ENCODE results near the gene CORO1A. TPM values are rescaled to one million over a fixed set of nuclear protein-coding genes. Genes with fewer than 3 reads are reported as not detected.

The CORO1A gene
- total RNA-seq, 1 experiment from 2014 or later, result 10.3 TPM

- ATAC-seq (no peak), DNase-seq (no peak)
- ChIA-PET CTCF (no interaction called here), POLR2A (ENCODE audit: unreplicated experiment) (no interaction called here)
- TF ChIP-seq EZH2 (IDR thresholded peaks at IDR 0.05; ENCODE audit: low read length, unreplicated experiment) (no peak), EZH2phosphoT487 (IDR thresholded peaks at IDR 0.05; ENCODE audit: borderline replicate concordance, low read length) (no peak)
- H3K79me2 ChIP-seq (ENCODE audit: low read length), result no peaks in the 10 kb centered on the region
- no peak overlapping the region for H3K27ac ChIP-seq (ENCODE audit: low read length)
- H3K9me2 ChIP-seq (replicated peaks; ENCODE audit: low read length), result no peaks in the 10 kb centered on the region
- H3F3A ChIP-seq (ENCODE audit: low read length, unreplicated experiment), result no peaks in the 10 kb centered on the region
- BruUV-seq (replicated peaks), result no TSS peak
- H3K4me3 ChIP-seq (ENCODE audit: low read length), result no peak overlapping the region
- no peaks in the 10 kb centered on the region for H3K36me3 ChIP-seq (ENCODE audit: low read depth, low read length)
- no peak overlapping the region for H3K9ac ChIP-seq (ENCODE audit: low read length)
- H3K9me3 ChIP-seq (ENCODE audit: low read length), result no peaks in the 10 kb centered on the region
- intact Hi-C loops (cut with micrococcal nuclease), result no loop called here
- no peaks in the 10 kb centered on the region for H3K27me3 ChIP-seq (ENCODE audit: low read length)
- no peaks in the 10 kb centered on the region for H4K20me1 ChIP-seq (ENCODE audit: low read length)
- H3K4me2 ChIP-seq (ENCODE audit: low read length), result no peak overlapping the region
- no peaks in the 10 kb centered on the region for H3K4me1 ChIP-seq (ENCODE audit: insufficient read depth, low read length)
- no peak overlapping the region for H2AFZ ChIP-seq (ENCODE audit: low read length)
Observed at GRCh38 chr16:30137897-30138296, 45.5 kb upstream of the CORO1A start.

DNA sequence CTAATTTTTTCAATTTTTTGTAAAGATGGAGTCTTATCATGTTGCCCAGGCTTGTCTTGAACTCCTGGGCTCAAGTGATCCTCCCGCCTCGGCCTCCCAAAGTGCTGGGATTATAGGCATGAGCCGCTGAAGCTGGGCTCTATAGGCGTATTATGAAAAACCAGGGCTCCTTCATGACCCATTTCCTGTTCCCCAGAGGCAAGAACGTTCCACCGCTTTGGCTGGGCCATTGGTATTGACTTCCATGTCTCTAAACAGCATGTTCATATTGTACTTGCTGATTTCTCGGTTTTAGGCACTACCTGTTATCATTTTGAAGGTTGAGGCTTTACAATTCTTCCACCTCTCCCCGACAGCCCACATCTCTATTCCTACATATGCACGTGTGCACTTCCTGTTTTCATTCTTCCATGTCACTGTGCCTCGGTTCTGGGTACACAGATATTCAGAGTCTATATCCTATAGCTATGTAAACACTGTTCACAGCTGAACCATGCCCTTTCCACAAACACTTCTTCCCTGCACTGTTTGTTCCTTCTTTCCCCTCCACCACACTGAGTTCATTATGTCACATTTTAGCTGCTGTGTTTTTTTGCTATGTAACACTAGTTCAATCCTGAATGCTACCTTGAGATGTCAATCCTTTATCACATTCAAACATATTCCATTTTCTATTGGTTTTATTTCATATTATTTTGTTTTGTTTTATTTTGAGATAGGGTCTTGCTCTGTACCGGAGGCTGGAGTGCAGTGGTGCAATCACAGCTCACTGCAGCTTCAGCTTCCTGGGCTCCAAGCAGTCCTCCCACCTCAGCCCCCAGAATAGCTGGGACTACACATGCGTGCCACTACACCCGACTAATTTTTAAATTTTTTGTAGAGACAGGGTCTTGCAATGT lies 43.6 kb upstream of the CORO1A start:
- intact Hi-C loops (cut with micrococcal nuclease), result no loop called here
- BruUV-seq (replicated peaks), result no TSS peak
- ChIA-PET CTCF (no interaction called here), POLR2A (ENCODE audit: unreplicated experiment) (no interaction called here)
- Histone ChIP-seq H2AFZ (ENCODE audit: low read length) (no peak overlapping the region), H4K20me1 (ENCODE audit: low read length) (no peaks in the 10 kb centered on the region), H3K9ac (ENCODE audit: low read length) (no peak overlapping the region), H3K9me2 (replicated peaks; ENCODE audit: low read length) (no peaks in the 10 kb centered on the region), H3K27me3 (ENCODE audit: low read length) (no peaks in the 10 kb centered on the region), H3K4me1 (ENCODE audit: insufficient read depth, low read length) (no peaks in the 10 kb centered on the region), H3K36me3 (ENCODE audit: low read depth, low read length) (no peaks in the 10 kb centered on the region), H3K9me3 (ENCODE audit: low read length) (no peaks in the 10 kb centered on the region), H3K4me2 (ENCODE audit: low read length) (no peak overlapping the region), H3K27ac (ENCODE audit: low read length) (no peak overlapping the region), H3K4me3 (ENCODE audit: low read length) (no peak overlapping the region), H3F3A (ENCODE audit: low read length, unreplicated experiment) (no peaks in the 10 kb centered on the region), H3K79me2 (ENCODE audit: low read length) (no peaks in the 10 kb centered on the region)
- ATAC-seq, result no peak
- DNase-seq, result no peak
- TF ChIP-seq EZH2 (IDR thresholded peaks at IDR 0.05; ENCODE audit: low read length, unreplicated experiment), result no peak
- no peak for TF ChIP-seq EZH2phosphoT487 (IDR thresholded peaks at IDR 0.05; ENCODE audit: borderline replicate concordance, low read length)
- TF ChIP-seq, protein P1, sequence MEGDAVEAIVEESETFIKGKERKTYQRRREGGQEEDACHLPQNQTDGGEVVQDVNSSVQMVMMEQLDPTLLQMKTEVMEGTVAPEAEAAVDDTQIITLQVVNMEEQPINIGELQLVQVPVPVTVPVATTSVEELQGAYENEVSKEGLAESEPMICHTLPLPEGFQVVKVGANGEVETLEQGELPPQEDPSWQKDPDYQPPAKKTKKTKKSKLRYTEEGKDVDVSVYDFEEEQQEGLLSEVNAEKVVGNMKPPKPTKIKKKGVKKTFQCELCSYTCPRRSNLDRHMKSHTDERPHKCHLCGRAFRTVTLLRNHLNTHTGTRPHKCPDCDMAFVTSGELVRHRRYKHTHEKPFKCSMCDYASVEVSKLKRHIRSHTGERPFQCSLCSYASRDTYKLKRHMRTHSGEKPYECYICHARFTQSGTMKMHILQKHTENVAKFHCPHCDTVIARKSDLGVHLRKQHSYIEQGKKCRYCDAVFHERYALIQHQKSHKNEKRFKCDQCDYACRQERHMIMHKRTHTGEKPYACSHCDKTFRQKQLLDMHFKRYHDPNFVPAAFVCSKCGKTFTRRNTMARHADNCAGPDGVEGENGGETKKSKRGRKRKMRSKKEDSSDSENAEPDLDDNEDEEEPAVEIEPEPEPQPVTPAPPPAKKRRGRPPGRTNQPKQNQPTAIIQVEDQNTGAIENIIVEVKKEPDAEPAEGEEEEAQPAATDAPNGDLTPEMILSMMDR (conservative IDR thresholded peaks at IDR 0.05; ENCODE audit: low read depth, low read length), result no peak

DNA sequence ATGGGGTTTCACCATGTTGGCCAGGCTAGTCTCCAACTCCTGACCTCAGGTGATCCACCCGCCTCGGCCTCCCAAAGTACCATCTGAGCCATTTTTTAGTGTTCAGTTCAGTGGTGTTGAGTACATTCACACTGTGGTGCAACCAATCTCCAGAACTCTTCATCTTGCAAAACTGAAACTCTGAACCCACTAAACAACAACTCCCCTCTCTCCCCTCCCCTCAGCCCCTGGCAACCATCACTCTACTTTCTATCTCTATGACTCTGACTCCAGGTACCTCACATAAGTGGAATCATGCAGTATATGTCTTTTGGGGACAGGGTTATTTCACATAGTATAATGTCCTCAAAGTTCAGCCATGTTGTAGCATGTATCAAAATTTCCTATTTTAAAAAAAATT lies 41.7 kb upstream of the CORO1A start:
- H3K9ac ChIP-seq (ENCODE audit: low read length), result no peak overlapping the region
- H3K36me3 ChIP-seq (ENCODE audit: low read depth, low read length), result no peaks in the 10 kb centered on the region
- H3K27ac ChIP-seq (ENCODE audit: low read length), result no peak overlapping the region
- ATAC-seq, result no peak
- no TSS peak for BruUV-seq (replicated peaks)
- H3K4me2 ChIP-seq (ENCODE audit: low read length), result no peak overlapping the region
- TF ChIP-seq EZH2 (IDR thresholded peaks at IDR 0.05; ENCODE audit: low read length, unreplicated experiment), result no peak
- H4K20me1 ChIP-seq (ENCODE audit: low read length), result no peaks in the 10 kb centered on the region
- no peak for DNase-seq
- H3K9me3 ChIP-seq (ENCODE audit: low read length), result no peaks in the 10 kb centered on the region
- POLR2A ChIA-PET (ENCODE audit: unreplicated experiment), result no interaction called here
- H3K4me1 ChIP-seq (ENCODE audit: insufficient read depth, low read length), result no peaks in the 10 kb centered on the region
- H3K4me3 ChIP-seq (ENCODE audit: low read length), result no peak overlapping the region
- intact Hi-C loops (cut with micrococcal nuclease), result no loop called here
- H3F3A ChIP-seq (ENCODE audit: low read length, unreplicated experiment), result no peaks in the 10 kb centered on the region
- H3K79me2 ChIP-seq (ENCODE audit: low read length), result no peaks in the 10 kb centered on the region
- H3K27me3 ChIP-seq (ENCODE audit: low read length), result no peaks in the 10 kb centered on the region
- no peaks in the 10 kb centered on the region for H3K9me2 ChIP-seq (replicated peaks; ENCODE audit: low read length)
- no peak overlapping the region for H2AFZ ChIP-seq (ENCODE audit: low read length)
- CTCF ChIA-PET, result no interaction called here

Measured in PC-3 (cell line).